NCI-H345 treated with DMSO at 0.1 percent for 48 hours (cell line): ENCODE measurements around the gene CARMIL3.

ENCODE experiments used
- DNase-seq: peaks from one replicate; lab custom pipeline; 2025; ENCODE audit not compliant: unreplicated experiment; lab: John Stamatoyannopoulos, UW

CARMIL3 gene

DNA sequence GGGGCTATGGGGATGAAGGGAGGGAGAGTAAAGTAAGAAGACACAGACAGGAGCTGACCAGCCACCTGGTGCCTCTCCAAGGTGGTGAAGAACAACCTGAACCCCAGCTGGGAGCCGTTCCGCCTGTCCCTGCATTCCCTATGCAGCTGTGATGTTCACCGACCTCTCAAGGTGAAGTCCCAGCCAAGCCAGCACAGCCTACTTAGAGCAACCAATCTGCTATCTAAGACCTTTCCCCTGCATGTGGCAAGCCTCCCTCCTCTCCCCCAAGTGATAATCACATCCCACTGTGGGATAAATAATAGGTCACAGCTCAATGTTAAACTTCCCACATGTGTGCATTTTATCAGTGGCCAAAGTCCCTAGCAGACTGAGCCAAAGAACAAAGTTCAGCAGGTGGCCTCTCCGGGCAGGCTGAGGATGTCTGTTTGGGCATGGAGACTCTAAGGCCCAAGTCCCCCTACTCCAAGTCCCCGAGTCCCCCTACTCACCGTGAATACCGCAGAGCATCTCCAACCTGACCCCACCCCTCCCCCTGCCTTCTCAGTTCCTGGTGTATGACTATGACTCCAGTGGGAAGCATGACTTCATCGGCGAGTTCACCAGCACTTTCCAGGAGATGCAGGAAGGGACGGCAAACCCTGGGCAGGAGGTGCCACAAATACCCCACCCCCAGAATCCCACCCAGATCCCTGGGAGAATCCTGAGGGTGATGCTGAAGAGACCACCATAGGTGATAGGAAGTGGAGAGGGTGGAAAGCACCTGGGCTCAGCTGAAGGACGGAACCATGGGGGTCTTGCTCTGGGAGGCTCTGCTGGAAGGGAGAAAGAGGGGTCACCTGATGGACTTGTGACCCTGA, 23.0 kb downstream of the CARMIL3 start:
- DNase-seq, result no peak

DNA sequence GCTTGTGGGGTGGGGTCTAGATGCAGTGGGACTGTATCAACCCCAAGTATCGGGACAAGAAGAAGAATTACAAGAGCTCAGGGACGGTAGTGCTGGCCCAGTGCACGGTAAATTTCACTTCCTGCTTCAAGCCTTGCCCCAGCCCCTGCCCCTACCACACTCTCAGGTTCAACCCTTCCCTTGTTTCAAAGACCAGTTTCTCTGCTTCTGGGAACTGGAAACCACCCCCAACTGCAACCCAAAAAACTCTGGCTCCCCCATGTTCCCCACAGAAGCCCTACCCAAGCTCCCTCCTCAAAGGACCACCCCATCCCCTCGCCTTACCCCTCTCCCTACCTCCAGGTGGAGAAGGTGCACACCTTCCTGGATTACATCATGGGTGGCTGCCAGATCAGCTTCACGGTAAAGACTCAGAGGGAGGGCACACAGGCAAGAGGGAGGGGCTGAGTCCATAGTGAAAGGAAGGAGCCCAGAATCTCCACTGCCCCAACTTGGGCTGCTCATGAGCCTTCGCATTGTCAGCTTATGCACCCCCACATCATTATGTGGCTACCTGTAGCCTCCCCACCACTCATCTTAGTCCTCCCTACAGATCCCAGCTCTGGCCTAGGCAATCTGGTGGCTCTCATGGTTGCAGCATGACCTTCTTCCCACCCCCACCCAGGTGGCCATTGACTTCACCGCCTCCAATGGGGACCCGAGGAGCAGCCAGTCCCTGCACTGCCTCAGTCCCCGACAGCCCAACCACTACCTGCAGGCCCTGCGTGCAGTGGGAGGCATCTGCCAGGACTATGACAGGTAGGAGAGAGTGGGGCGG, 23.9 kb downstream of the CARMIL3 start:
- DNase-seq, result no peak

GRCh38 chr14:24076302-24076601, 24.4 kb downstream of the CARMIL3 start:
- DNase-seq, result no peak

- no peak for DNase-seq
Measured at GRCh38 chr14:24077086-24077485, 25.3 kb downstream of the CARMIL3 start.

DNA sequence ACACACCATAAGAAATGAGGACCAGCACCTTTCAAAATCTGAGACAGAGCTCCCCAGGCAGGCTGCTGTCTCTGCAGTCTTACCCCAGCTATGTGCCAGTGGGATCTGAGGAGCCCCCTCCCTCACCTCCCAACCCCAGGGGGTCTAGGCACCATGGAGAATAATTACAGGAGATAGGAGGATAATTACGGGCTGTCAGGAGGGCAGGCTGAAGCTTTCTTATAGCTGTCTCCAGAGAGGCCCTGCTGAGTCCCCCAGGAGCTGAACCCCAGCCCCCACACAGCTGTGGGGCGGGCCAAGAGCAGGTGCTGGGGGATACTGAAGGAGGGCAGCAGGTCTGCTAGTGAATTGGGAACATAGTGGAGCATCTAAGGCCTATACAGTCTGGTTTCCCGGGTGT, 26.3 kb downstream of the CARMIL3 start:
- peak; percentile 12 for DNase-seq

- DNase-seq, result no peak
Measured at GRCh38 chr14:24079491-24080141, 27.8 kb downstream of the CARMIL3 start.

GRCh38 chr14:24080142-24080530, 28.3 kb downstream of the CARMIL3 start:
- DNase-seq, result no peak

DNA sequence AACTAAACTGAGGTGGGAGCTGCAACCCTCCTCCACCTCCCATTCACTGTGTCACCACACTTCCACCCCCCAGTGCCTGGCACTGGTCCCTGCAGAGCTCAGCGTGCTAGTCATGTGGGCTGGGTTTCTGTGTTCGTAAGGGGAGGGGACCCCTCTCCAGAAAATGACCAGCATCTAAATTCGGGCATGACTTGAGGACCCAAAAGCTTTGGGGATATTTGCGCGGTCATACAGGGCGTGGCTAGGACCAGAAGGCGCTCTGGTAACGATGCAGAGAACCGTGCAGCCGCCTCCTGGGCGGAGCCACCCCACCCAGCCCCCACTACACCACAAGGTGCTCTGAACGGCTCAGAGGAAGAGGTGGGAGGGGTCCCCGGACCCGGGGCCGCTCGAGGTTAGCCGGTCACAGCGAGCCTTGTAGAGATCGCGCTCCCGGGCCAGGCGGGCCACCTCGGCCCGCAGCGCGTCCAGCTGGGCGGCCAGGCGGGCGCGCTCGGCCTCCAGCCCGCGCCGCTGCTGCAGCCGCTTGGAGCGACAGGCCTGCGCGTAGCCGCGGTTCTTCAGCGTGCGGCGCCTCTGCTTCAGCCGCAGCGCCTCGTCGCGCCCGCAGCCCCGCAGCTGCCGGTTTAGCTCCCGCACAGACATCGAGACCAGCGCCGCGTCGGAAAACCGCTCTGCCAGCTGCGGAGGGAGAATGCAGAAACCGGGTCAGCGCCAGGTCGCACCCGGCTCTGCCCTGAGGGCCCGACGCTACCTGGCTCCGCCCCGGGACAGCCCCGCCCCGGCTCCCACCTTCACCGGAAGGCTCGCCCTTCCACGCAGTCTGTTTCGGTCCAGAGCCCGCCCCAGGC, 29.3 kb downstream of the CARMIL3 start:
- peak; percentile 65 for DNase-seq

GRCh38 chr14:24081739-24082211, 30.0 kb downstream of the CARMIL3 start:
- DNase-seq, result no peak

GRCh38 chr14:24082411-24083080, 30.7 kb downstream of the CARMIL3 start:
- DNase-seq, result no peak

GRCh38 chr14:24083462-24083861, 31.7 kb downstream of the CARMIL3 start:
- DNase-seq, result no peak

- no peak for DNase-seq
Measured at GRCh38 chr14:24084440-24084839, 32.6 kb downstream of the CARMIL3 start.

- DNase-seq, result no peak
Measured at GRCh38 chr14:24085215-24085614, 33.4 kb downstream of the CARMIL3 start.

DNA sequence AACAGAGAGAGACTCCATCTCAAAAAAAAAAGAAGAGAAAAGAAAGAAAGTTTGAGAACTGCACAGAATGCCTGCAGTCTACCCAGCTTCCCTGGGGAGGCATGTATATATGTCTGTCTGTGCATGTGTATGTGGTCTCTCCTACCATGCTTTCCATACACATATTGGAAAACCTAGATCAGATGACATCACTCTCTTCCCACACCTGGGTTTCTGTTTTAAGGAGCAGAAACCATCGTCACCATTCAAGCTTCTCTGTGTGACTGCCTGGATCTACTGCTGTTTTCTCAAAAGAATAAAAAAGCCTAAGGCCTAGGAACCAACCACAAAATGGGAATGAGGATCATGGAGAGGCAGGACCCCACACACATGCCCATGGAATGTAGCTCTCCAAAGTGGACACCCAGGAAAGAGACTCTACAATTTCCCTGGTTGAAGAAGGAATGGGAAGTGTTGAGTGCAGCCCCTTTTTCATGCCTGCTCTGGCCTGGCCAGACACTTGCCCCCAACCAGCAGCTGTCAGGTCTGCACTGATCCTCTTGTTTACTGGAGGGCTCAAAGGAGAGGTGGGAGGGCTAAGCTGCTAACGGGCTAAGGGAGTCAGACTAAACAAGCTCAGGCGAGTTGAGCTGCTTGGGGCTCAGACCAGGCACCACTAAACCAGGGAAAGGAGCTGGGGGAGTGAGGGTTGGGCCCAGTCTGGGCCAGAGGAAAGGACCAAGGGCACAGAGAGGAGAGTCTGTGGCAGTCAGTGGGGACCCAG, 34.6 kb downstream of the CARMIL3 start:
- DNase-seq, result no peak

DNA sequence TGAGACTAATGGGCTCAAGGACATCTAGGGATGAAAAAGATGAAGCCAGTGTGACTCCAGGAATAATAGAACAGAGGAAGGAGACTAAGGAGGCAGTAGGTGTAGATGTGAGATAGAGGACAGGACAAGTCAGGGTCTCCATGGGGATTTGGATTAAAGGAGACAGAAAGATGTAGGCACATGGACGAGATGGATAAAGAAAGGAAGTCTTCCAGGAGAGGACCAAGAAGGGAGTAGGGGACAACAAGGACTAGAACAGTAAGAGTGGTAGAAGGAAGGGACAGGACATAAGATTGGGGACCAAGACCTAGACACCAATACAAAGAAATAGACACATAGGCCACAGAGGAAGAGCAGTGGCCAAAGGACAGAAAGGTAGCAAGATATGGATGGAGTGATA, 35.2 kb downstream of the CARMIL3 start:
- DNase-seq, result no peak

GRCh38 chr14:24088095-24088494, 36.3 kb downstream of the CARMIL3 start:
- DNase-seq, result no peak

DNA sequence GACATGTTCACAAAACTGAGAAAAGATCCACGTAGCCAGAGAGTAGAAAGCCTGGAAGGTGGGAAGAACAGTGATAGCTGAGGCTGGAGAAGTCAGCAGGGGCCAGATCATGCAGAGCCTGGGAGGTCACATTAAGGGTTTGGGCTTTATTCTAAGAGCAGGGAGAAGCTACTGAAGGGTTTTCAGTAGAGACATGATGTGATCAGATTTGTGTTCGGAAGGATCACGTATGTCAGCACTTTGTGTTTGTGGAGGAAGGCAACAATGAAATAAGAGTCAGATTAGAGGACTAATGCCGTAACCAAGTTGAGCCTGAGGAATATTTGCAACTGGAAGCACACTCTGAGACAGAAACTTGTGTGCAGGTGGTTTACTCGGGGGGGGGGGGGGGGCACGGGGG, 38.1 kb downstream of the CARMIL3 start:
- no peak for DNase-seq

DNA sequence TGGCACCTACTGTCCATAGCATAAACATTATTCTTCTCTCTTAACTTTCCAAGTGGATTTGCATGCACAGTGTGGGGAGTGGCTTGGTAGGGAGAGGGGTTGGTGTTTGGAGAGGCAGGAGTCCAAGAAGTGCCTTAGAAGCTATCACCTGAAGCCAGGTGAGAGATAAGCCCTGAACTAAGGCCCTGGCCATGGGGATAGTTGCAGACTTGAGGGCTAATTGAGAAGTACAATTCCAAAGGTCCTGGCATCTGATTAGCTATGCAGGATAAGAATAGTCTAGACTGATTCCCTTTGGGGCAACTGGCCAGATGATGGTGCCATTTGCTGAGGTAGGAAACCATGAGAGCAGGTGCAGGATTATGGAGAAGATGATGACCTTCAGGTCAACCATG, 40.3 kb downstream of the CARMIL3 start:
- DNase-seq, result no peak

- no peak for DNase-seq
Measured at GRCh38 chr14:24092505-24093206, 40.8 kb downstream of the CARMIL3 start.
